DMS 273 (cell line): ENCODE measurements around the gene THOC7.

Source experiments
- DNase-seq: peaks from one replicate; lab custom pipeline; 2025; ENCODE audit not compliant: unreplicated experiment; lab: John Stamatoyannopoulos, UW

The THOC7 gene

DNA sequence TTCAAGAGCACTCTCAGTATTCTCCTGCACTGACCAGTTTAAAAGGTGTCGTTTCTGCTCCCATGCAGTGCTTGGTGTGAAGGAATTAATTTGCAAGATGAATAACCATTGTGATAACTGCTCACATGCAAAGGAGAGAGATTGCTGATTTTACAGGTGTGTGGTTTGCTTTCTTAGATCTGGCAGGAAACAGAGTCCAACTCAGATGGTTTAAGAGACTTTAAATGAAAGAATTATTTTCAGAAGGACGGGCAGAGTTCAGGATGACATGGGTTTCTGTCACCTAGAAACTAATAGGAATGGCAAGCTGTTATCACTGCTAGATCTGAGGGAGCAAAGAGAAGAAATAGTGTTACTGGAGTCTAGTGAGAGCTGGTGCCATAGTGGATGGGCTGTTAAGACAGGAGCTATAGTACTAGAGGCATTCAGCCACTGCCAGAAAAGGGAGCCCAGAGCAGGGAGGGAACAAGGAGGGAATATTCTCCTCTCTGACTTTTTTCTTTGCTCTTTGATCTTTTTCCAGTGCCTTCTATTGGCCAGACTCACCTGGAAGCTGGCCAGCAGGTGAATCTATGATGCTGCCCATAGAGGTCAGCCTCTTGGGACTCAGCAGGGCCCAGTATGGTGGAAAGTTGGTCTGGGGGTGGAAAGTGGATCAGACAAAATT is 14.9 kb upstream of the THOC7 start:
- peak; percentile 2 for DNase-seq

DNA sequence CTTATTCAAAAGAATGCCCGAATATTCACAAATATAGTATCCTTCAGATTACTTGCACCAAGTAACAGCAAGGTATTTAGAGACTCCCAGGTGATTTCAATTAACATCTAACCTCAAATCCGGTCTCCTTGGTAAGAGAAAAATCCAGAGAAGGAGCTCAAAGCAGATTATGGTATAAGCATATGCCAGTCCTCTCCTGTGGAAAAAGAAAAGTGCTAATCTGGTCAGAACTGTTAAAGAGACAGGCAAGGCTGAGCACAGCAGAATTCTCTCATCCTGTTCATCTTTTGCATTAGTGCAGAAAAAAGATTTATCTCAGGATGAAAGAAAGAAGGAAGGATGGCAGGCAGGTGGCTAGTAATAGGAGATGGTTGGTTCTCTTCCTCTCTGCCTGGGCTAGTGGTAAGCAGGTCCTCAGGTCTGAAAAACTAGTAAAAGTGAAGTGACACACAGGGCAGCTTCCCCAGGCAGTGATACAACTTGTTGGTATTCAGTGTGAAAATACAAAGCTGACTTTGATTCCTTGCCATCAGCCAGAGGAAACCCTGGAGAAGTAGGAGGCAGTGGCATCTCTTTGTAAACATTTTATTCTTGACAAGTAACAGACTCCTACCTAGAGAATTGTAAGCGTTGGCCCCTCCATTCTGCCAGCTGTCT is 14.3 kb upstream of the THOC7 start:
- DNase-seq: no peak

DNA sequence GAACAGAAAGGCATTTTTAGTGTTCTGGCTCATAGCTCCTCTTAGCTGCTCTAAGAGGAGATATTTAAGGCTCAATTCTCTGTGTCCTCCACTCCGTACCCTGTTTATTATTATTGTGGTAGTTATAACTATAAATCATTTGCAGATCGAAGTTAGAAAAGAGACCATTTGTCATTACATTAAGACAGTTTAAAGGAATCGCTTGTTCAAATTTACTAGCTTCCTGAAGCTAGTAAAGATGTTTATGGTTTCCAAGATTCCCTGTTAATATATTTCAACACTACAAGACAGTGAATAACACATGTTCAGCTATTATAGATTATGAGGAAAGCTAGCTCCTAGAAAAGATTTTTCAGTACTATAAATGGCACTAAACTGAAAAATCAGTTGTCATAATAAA is 12.7 kb upstream of the THOC7 start:
- DNase-seq: no peak

DNA sequence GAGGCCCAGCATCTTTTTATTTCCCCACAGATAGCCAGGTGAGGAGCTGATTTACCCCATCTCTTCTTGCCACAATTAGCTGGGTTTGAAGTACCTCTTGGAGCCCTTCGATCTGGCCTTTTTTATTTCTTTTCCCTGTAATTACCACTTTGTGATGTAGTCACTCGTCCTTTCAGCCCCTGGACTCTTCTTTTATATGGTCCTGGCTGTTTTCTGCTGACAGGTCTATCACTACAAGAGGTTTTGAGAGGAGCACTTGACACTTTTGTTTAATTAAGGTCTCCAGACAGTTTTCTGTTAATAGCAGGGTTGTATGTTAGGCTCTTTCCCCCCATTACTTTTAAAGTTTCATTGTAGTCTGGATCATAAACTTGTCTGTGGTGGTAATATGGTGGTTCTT is 11.9 kb upstream of the THOC7 start:
- DNase-seq: no peak

DNA sequence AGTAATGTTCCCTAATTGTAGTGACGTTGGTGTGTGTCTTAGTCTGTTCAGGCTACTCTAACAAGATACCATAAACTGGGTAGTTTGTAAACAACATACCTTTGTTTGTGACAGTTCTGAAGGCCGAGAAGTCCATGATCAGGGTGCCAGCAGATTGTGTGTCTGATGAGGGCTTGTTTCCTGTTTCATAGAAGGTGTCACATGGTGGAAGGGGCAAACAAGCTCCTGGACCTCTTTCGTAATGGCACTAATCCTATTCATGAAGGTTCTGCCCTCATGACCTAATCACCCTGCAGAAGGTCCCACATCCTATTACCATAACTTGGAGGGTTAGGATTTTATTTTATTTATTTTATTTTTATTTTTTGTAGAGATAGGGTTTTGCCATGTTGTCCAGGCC is 11.2 kb upstream of the THOC7 start:
- DNase-seq: no peak

DNA sequence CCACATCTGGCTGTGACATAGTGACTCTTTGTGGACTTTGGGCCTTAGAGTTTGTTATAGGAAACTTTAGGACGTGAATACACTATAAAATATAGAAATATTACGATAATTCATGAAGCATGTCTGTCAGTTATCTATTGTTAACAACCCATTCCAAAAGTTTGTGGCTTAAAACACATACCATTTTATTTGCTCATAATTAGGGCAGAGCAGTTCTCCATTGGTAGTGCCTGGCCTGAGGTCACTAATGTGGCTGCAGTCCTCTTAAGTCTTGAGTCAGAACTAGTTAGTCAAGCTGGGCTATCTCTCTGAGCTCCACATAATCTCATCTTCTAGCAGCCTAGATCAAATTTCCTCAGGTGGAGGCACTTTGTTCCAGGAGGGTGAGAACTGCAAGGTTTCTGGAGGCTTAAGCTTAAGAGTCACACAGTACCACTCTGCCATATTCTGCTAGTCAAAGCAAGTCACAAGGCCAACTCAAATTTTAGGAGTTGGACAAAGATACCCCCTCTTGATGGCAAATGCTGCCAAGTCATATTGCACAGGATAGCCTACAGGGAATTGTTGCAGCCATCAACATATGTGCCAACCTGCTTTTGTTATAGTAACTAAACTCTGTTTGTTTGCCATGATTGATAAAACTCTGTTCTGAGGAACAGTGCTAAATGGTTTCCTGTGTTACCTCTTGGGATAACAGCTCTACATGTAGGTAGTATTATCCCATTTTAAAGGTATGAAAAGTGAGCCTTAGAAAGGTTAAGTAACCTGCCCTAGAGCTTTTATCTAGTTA is 8.7 kb upstream of the THOC7 start:
- no peak for DNase-seq

DNA sequence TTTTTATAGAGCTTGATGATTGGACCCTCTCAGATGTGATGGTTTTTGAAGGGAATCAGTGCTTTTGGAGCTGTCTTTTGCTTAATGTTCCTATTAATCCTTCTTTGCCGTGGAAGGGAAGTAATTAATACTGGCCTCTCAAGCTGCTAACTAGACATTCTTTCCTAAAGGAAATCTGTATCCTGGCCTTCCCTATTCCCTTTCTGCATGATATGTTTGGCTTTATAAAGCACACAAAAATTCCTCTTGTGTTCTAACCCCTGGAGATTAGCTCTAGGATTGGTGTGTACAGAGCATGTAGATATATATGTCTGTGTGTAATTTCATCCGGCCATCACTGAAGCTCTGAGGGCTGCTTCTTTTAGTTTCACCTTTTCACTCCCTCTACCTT is 7.0 kb upstream of the THOC7 start:
- DNase-seq: no peak

DNA sequence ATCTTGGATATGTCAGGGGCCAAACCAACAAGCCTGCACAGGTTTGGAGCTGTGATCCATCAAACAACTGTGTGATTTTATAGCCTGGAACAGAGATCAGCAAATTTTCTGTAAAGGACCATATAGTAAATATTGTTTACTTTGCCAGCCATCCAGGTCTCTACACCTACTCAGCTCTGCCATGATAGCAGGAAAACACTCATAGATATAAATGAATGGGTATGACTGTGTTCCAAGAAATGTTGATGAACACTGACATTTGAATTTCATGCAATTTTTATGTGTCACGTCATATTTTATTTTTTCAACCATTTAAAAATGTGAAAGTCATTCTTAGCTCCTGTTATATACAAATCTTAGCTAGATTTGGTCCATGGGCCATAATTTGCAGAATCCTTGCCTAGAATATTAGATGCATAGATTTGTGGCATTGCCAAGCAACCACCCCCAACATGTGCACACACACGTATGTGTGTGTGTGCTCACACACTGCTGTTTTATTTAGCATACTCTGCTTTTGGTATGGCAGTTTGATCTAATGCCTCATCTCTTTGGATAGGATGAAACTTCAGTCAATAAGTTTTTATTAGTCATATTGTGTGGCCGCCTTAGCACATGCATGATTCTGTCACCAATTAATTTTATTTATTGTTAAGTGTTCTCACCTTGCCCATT is 6.5 kb upstream of the THOC7 start:
- no peak for DNase-seq

DNA sequence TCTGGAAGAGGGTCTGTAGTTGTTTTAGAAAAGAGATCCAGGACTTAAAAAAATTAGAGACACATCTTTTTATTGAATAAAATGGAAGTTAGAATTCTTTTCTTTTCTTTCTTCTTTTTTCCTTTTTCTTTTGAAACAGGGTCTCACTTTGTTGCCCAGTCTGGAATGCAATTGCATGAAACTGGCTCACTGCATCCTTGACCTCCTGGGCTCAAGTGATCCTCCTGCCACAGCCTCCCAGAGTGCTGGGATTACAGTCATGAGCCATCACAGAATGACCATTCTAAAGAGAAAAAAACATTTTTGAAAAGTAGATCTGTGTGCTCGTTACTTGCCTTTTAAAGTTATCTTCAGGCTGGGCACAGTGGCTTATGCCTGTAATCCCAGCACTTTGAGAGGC is 3.6 kb upstream of the THOC7 start:
- no peak for DNase-seq

DNA sequence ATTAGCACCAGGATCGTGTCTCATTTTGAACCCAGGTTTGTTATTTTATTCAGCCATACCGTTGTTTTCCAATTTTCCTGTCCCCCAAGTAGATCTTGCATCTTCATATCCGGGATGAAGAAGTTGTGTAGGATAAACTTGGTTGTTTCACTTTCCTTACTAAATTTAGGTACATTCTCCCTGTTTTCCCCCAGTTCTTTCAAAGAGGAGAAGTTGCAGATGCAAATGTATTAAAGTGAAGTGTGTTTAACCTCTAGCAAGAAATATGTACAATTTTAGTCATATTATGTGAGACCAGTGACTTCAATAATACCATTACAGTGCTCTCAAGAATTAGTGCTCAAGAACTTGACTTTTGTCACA is 1.3 kb upstream of the THOC7 start:
- DNase-seq: no peak

DNA sequence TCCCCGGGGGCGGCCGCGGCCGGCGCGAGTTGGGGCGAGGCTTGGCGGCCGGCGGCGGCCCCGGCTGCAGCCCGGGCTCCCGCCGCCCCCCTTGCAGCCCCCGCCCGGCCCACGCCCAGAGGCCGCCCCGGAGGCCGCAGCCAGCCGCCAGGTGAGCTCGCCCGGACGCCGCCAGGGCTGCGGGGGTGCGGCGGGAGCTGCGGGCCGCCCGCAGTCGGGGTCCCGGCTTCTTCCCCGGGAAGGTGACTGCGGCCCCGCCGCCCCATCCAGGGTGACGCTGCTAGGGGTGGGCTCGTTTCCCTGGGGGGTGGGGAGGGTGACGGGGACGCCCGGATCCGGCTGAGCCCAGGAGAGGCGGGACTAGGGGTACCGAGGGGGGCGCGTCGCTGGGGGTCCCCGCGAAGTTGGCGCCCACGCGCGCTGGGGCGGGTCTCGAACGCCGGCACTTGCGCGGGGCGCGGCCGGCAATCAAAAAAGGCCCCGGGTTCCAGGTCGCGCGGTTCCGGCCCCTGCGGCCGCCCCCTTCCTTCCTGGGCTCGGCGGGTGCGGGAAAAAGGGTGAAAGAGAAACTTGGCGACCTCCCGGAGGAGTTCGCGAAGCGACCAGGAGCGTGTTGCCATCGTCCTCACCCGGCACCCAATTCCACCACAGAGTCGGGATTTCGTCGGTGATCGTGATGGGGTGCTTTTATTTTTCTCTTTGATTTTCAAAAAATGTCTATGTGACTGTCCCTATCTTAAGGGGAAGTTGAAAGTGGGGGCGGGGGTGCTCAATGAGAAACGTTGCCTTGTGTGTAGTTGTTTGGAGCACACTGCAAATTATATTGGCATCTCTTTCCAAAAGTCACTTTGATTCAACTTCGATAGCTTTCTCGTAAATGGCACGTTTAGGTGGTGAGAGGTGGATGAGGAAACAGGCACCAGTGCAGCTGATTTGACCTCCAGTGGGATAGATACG is 681 bp upstream of the THOC7 start:
- peak; percentile 59 for DNase-seq

DNA sequence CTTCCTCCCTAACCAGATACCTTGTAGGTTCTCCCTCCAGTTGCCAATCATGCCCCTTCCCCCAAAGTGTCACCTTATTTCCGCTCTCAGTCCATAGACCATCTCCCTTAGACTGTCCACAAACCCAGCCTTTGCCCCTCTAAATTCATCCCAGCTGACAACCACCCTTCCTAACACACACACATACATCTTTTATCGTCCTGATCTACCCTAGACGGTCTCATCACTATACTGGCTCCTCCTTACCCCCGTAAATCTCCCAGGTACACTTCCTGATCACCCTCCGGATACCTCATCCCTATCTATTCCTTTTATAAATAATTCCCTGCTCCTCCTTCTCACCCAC is 828 bp downstream of the THOC7 start:
- DNase-seq: no peak

DNA sequence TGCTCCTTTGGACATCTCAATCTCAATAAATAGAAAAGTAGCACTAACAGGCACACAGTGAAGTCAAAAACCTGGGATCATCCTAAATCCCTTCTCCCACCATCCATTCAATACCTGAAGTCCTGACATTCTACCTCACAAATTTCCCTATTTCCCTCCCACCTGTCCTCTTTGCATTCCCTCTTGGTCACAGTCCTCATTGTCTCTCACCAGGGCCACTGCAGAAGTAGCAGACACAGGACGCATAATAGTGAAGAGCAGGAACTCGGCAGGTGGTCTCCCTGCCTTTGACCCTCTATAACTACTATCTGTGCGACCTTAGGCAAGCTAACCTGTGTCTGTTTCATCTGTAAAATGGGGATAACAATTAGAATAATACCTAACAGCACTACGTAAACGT is 2.3 kb downstream of the THOC7 start:
- no peak for DNase-seq

DNA sequence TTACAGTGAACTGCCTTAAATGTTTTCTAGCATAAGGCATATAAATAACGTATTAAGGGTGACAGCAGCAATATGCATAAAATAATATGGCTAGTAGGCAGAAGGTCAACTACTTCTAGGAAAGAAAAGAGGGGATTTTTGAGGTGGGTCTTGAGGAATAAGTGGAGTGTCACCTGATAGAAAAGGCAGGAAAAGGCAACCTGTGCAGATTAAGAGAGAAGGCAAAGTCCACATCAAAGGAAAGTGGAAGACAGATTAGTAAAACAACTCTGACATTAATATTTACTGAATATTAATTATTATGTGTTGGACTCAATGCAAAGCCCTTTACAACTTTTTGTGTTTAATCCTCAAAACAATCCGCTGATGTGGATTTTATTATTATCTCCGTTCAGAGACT is 2.8 kb downstream of the THOC7 start:
- DNase-seq: no peak

DNA sequence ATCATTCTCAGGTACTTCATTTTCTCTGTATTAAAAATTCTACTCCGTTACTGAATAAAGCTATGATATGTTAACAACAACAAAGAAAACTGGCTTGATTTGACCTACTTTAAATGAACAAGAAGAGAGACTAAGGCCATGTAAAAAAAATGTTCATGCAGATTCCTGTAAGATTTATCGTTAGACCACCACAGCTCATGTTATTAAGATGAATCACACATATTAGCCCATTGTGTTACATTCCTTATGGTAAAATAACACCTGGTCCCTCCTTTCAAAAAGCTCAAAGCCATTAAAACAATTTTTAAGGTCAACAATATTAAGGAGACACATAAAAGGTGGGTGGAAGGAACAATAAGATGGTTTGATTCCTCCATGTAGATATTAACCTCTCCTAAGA is 6.3 kb downstream of the THOC7 start:
- no peak for DNase-seq

DNA sequence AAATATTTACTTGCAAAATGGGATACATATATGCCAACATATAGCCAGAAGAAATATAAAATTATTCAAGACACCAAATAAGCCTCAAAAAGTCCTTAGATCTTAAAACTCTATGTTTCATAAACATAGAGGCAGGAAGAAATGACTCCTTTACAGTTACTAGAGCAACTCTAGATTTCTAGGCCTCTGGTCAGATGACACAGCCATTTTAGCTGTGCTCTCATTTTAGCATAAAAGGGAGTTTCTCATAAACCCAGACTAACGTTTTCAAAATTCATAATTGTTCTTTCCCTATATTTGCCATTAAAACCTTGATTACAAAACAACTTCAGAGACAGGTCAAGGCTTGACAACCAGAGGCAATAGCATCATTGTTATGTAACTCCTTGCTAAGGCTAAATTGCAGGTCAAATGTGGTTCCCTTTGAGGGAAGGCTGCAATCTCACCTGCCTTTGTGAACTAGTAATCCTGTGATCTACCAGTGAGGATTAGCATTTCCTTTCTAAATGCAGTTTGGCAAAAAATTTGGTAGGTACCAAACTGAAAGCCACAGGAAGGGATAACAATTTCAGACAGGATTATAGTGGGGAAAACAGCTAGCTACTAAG is 8.2 kb downstream of the THOC7 start:
- no peak for DNase-seq

DNA sequence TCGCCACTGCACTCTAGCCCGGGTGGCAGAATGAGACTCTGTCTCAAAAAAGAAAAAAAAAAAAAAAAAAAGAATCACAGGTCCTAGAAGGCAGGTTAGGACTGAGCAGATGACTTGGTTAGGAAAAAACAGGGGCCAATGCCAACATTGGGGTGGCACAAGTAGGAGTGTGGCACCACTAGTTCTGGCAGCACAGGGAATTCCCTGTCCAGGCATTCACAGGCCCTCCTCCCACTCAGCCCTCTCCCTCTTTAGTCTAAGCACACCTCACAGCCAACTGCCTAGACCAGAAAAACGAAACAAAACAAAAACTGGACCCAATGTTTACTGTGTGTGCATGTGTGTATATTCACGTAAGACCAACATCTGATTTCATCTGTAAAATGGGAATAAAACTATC is 10.5 kb downstream of the THOC7 start:
- DNase-seq: no peak

DNA sequence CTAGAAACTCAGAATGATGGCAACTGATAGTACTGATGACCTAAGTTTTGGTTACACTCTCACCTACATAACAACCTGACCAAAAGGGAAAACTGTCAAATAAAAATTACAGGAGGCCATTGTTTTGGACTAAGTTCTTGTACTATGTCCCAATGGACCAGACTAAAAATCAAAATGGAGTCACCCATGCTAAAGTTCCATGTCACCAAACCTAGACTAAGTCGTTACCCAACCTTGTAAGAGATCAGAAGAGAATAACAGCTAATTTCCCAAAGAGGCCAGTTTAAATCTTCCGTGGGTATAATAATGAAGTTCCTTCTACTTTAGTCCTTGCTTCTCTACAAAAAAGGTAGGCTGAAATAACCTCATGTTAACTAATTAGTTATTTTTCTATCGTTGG is 12.3 kb downstream of the THOC7 start:
- no peak for DNase-seq

DNA sequence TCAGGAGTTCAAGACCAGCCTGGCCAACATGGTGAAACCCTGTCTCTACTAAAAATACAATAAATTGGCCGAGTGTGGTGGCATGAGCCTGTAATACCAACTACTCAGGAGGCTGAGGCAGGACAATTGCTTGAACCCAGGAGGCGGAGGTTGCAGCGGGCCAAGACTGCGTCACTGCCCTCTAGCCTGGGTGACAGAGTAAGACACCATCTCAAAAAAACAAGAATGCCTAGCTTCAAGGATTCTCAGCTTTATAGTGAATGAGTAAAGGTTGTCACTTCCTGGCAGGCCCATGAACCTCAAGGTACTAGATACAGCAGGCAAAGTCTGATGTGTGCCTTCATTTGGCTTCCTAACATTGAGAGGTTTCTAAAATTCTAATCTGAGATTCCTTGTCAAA is 14.4 kb downstream of the THOC7 start:
- DNase-seq: no peak

DNA sequence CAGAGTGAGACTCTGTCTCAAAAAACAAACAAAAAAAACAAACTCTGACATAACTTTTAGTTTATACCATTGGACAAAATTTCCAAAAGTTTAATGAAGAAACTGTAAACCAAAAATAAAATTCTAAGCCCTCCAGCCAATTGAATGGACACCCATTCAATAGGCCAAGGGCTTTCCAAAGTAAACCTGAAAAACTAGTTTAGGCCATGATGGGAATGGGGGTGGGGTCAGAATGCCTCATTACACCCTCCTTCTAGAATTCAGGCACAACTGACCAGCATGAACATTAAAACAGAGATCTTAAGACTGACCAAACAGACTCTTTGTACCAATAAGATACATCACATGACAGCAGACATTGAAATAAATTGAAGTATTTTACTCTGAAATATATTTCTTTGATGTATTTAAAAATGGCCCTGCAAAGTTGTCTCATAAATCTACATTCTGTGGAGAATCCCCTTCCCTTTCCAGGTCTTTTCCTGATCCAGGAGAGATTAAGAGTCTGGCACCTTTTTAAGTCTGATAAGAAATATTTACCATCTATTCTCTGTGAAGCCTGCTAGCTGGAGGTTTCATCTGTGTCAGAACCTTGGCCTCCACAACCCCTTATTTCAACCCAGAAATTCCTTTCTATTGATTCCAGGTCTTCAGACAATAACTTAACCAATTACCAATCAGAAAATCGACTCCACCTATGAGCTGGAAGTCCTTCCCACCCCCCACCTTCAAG is 15.7 kb downstream of the THOC7 start:
- no peak for DNase-seq
